ENCODE results near the gene OXA1L.

DNA sequence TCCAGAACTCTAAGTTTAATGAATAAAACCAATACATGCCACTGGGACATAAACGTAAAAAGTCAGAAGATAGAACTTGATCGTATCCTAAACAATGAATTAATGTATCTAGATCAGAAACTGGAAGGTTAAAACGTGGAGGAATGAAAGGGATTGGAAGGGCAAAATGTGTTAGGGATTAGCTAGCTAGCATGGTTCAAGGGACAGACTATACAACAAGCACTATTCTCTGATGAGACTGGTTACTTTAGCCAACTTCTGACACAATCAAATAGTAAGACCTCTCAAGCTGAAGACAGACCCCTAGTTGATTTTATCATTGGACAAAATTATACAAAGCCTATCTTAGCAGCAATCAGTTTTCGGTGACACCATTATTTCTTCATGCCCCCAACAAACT is 18.7 kb upstream of the OXA1L start:
- TF ChIP-seq, protein P1, sequence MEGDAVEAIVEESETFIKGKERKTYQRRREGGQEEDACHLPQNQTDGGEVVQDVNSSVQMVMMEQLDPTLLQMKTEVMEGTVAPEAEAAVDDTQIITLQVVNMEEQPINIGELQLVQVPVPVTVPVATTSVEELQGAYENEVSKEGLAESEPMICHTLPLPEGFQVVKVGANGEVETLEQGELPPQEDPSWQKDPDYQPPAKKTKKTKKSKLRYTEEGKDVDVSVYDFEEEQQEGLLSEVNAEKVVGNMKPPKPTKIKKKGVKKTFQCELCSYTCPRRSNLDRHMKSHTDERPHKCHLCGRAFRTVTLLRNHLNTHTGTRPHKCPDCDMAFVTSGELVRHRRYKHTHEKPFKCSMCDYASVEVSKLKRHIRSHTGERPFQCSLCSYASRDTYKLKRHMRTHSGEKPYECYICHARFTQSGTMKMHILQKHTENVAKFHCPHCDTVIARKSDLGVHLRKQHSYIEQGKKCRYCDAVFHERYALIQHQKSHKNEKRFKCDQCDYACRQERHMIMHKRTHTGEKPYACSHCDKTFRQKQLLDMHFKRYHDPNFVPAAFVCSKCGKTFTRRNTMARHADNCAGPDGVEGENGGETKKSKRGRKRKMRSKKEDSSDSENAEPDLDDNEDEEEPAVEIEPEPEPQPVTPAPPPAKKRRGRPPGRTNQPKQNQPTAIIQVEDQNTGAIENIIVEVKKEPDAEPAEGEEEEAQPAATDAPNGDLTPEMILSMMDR (conservative IDR thresholded peaks at IDR 0.05 in 1 of 2, IDR thresholded peaks at IDR 0.05 in 1 of 2; ENCODE audit: extremely low read depth in 1 of 2, insufficient read depth in 1 of 2, low read depth in 1 of 2, low read length in 2 of 2): no peak
- no peak for TF ChIP-seq EZH2 (IDR thresholded peaks at IDR 0.05; ENCODE audit: borderline replicate concordance, low read length)

Measured in mammary epithelial cell (primary cell).